ENCODE measurements around the gene ACACB.
A peak's percentile ranks its signal among the peaks of the same experiment; 100 is the strongest.

The ACACB gene

GRCh38 chr12:109281452-109281851, 165.1 kb downstream of the ACACB start:
- DNase-seq, result no peak

GRCh38 chr12:109284392-109284791, 168.0 kb downstream of the ACACB start:
- DNase-seq, result no peak

GRCh38 chr12:109286252-109286651, 169.9 kb downstream of the ACACB start:
- DNase-seq, result no peak

- DNase-seq, result no peak
Observed at GRCh38 chr12:109286652-109287051, 170.3 kb downstream of the ACACB start.

- no peak for DNase-seq
Observed at GRCh38 chr12:109287181-109287580, 170.8 kb downstream of the ACACB start.

GRCh38 chr12:109287811-109288469, 171.6 kb downstream of the ACACB start:
- DNase-seq, result no peak

GRCh38 chr12:109288571-109288970, 172.2 kb downstream of the ACACB start:
- DNase-seq, result no peak

- DNase-seq, result no peak
Observed at GRCh38 chr12:109289004-109289403, 172.6 kb downstream of the ACACB start.

- no peak for DNase-seq
Observed at GRCh38 chr12:109289551-109289950, 173.2 kb downstream of the ACACB start.

- no peak for DNase-seq
Observed at GRCh38 chr12:109290061-109290460, 173.7 kb downstream of the ACACB start.

- no peak for DNase-seq
Observed at GRCh38 chr12:109291117-109291516, 174.7 kb downstream of the ACACB start.

- peak; percentile 13 for DNase-seq
Observed at GRCh38 chr12:109291521-109292341, 175.3 kb downstream of the ACACB start.

GRCh38 chr12:109292342-109292711, 175.9 kb downstream of the ACACB start:
- no peak for DNase-seq

- DNase-seq, result no peak
Observed at GRCh38 chr12:109293106-109293505, 176.7 kb downstream of the ACACB start.

GRCh38 chr12:109294286-109294796, 178.0 kb downstream of the ACACB start:
- DNase-seq, result no peak

- DNase-seq, result no peak
Observed at GRCh38 chr12:109295764-109296425, 179.5 kb downstream of the ACACB start.

- no peak for DNase-seq
Observed at GRCh38 chr12:109296431-109296830, 180.0 kb downstream of the ACACB start.

GRCh38 chr12:109299849-109300248, 183.5 kb downstream of the ACACB start:
- no peak for DNase-seq

- no peak for DNase-seq
Observed at GRCh38 chr12:109301643-109302168, 185.3 kb downstream of the ACACB start.

- no peak for DNase-seq
Observed at GRCh38 chr12:109302358-109302757, 186.0 kb downstream of the ACACB start.

- no peak for DNase-seq
Observed at GRCh38 chr12:109302770-109303169, 186.4 kb downstream of the ACACB start.

- DNase-seq, result no peak
Observed at GRCh38 chr12:109304485-109304884, 188.1 kb downstream of the ACACB start.

- DNase-seq, result no peak
Observed at GRCh38 chr12:109305547-109305946, 189.2 kb downstream of the ACACB start.

All from EL (cell line).